Mucosa of stomach (tissue), 1 donor: ENCODE data around the gene ITGA2.

Source experiments
- H3K27me3 ChIP-seq: one replicate; pipeline ENCODE4 v1.7.0; 2013; ENCODE audit warnings: mild to moderate bottlenecking, low read length; ENCODE audit not compliant: control insufficient read depth, insufficient read depth
- H3K36me3 ChIP-seq: one replicate; pipeline ENCODE4 v1.7.0; 2013; ENCODE audit warnings: low read length; ENCODE audit not compliant: control insufficient read depth, insufficient read depth
- H3K4me1 ChIP-seq: one replicate; pipeline ENCODE4 v1.7.0; 2013; ENCODE audit warnings: mild to moderate bottlenecking, low read length; ENCODE audit not compliant: control insufficient read depth, insufficient read depth
- H3K4me3 ChIP-seq: one replicate; pipeline ENCODE4 v1.7.0; 2013; ENCODE audit warnings: low read length
- H3K9ac ChIP-seq: one replicate; pipeline ENCODE4 v1.7.0; 2013; ENCODE audit warnings: mild to moderate bottlenecking, low read length, moderate library complexity
- H3K9me3 ChIP-seq: one replicate; pipeline ENCODE4 v1.7.0; 2013; ENCODE audit warnings: mild to moderate bottlenecking, low read length, moderate library complexity; ENCODE audit not compliant: control insufficient read depth
- donor health status: Pancreatic carcinoma.

Gene ITGA2

GRCh38 chr5:52993367-52993766 is 4.2 kb downstream of the ITGA2 start:
- no peak overlapping the region for H3K4me3 ChIP-seq
- no peak overlapping the region for H3K9ac ChIP-seq
- peaks cover 10% of the 10 kb centered on the region for H3K4me1 ChIP-seq
- no peaks in the 10 kb centered on the region for H3K36me3 ChIP-seq
- no peaks in the 10 kb centered on the region for H3K9me3 ChIP-seq
- no peaks in the 10 kb centered on the region for H3K27me3 ChIP-seq

GRCh38 chr5:52994266-52994665 is 5.1 kb downstream of the ITGA2 start:
- no peaks in the 10 kb centered on the region for H3K27me3 ChIP-seq
- peaks cover 10% of the 10 kb centered on the region for H3K4me1 ChIP-seq
- H3K36me3 ChIP-seq: no peaks in the 10 kb centered on the region
- H3K9me3 ChIP-seq: no peaks in the 10 kb centered on the region
- no peak overlapping the region for H3K4me3 ChIP-seq
- H3K9ac ChIP-seq: no peak overlapping the region

- Histone ChIP-seq H3K27me3 (no peaks in the 10 kb centered on the region), H3K9ac (no peak overlapping the region), H3K4me3 (no peak overlapping the region), H3K36me3 (no peaks in the 10 kb centered on the region), H3K4me1 (peaks cover 7% of the 10 kb centered on the region), H3K9me3 (no peaks in the 10 kb centered on the region)
Measured at GRCh38 chr5:52995095-52995494, 5.9 kb downstream of the ITGA2 start.

GRCh38 chr5:52995914-52996313 is 6.8 kb downstream of the ITGA2 start:
- no peaks in the 10 kb centered on the region for H3K9me3 ChIP-seq
- H3K27me3 ChIP-seq: no peaks in the 10 kb centered on the region
- H3K4me3 ChIP-seq: no peak overlapping the region
- H3K36me3 ChIP-seq: no peaks in the 10 kb centered on the region
- H3K4me1 ChIP-seq: no peaks in the 10 kb centered on the region
- H3K9ac ChIP-seq: no peak overlapping the region

GRCh38 chr5:52996979-52997378 is 7.8 kb downstream of the ITGA2 start:
- no peak overlapping the region for H3K9ac ChIP-seq
- H3K9me3 ChIP-seq: no peaks in the 10 kb centered on the region
- H3K4me3 ChIP-seq: no peak overlapping the region
- no peaks in the 10 kb centered on the region for H3K4me1 ChIP-seq
- no peaks in the 10 kb centered on the region for H3K27me3 ChIP-seq
- no peaks in the 10 kb centered on the region for H3K36me3 ChIP-seq

- H3K9ac ChIP-seq: no peak overlapping the region
- no peaks in the 10 kb centered on the region for H3K9me3 ChIP-seq
- H3K27me3 ChIP-seq: no peaks in the 10 kb centered on the region
- H3K4me3 ChIP-seq: no peak overlapping the region
- H3K36me3 ChIP-seq: no peaks in the 10 kb centered on the region
- H3K4me1 ChIP-seq: no peaks in the 10 kb centered on the region
Measured at GRCh38 chr5:52997424-52997823, 8.3 kb downstream of the ITGA2 start.

- H3K36me3 ChIP-seq: no peaks in the 10 kb centered on the region
- H3K9me3 ChIP-seq: no peaks in the 10 kb centered on the region
- H3K4me1 ChIP-seq: no peaks in the 10 kb centered on the region
Measured at GRCh38 chr5:52998552-52999313, 9.6 kb downstream of the ITGA2 start.

GRCh38 chr5:52999344-52999949 is 10.3 kb downstream of the ITGA2 start:
- H3K4me1 ChIP-seq: no peaks in the 10 kb centered on the region
- no peak overlapping the region for H3K4me3 ChIP-seq

More at GRCh38 chr5:52998552-52999313, 9.6 kb downstream of the ITGA2 start:
- H3K4me3 ChIP-seq: no peak overlapping the region
- H3K27me3 ChIP-seq: no peaks in the 10 kb centered on the region
- no peak overlapping the region for H3K9ac ChIP-seq

GRCh38 chr5:53001541-53001940 is 12.4 kb downstream of the ITGA2 start:
- Histone ChIP-seq H3K9ac (no peak overlapping the region), H3K27me3 (no peaks in the 10 kb centered on the region), H3K36me3 (no peaks in the 10 kb centered on the region), H3K4me3 (no peak overlapping the region), H3K9me3 (no peaks in the 10 kb centered on the region), H3K4me1 (no peaks in the 10 kb centered on the region)

More at GRCh38 chr5:52999344-52999949, 10.3 kb downstream of the ITGA2 start:
- Histone ChIP-seq H3K9me3 (no peaks in the 10 kb centered on the region), H3K36me3 (no peaks in the 10 kb centered on the region), H3K9ac (no peak overlapping the region), H3K27me3 (no peaks in the 10 kb centered on the region)

- H3K9me3 ChIP-seq: no peaks in the 10 kb centered on the region
- no peaks in the 10 kb centered on the region for H3K4me1 ChIP-seq
- H3K36me3 ChIP-seq: no peaks in the 10 kb centered on the region
- H3K9ac ChIP-seq: no peak overlapping the region
- H3K27me3 ChIP-seq: no peaks in the 10 kb centered on the region
- no peak overlapping the region for H3K4me3 ChIP-seq
Measured at GRCh38 chr5:53002491-53002890, 13.3 kb downstream of the ITGA2 start.

GRCh38 chr5:53003144-53003543 is 14.0 kb downstream of the ITGA2 start:
- Histone ChIP-seq H3K36me3 (no peaks in the 10 kb centered on the region), H3K9me3 (no peaks in the 10 kb centered on the region), H3K4me3 (no peak overlapping the region), H3K27me3 (no peaks in the 10 kb centered on the region), H3K4me1 (no peaks in the 10 kb centered on the region), H3K9ac (no peak overlapping the region)

GRCh38 chr5:53006911-53007890 is 18.0 kb downstream of the ITGA2 start:
- Histone ChIP-seq H3K27me3 (no peaks in the 10 kb centered on the region), H3K9me3 (no peaks in the 10 kb centered on the region), H3K4me1 (no peaks in the 10 kb centered on the region), H3K4me3 (no peak overlapping the region), H3K9ac (no peak overlapping the region), H3K36me3 (no peaks in the 10 kb centered on the region)
